Measurements from ENCODE around the gene BSDC1.

Gene BSDC1

DNA sequence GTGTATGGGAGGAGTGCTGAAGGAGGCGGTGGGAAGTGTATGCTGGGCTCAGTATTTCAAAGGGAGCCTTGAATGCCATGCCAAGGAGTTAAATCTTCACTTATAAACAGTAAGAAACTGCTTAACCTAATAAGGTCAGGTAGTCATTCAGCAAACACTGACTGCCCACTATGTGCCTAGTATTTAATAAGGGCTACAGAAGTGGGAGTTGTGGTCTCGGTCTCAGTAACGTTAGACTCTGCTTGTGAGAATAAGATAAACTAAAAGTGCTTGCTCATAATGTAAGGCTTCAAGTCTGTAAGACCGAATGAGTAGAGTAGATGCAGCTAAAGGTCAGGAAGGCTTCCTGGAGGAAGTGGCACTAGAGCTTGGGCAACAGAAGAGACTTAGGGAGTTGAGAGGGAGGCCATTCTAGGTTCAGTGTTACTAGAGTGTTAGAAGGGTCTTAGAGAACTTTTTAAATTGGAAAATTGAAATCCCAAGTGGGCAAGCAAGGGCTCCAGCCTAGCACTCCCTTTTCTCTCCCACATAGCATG is 64.2 kb downstream of the BSDC1 start:
- peak overlapping the region; percentile 89; the same call in 1 of the 2 replicates for H3K27ac ChIP-seq
- no peak for TF ChIP-seq ZFX (IDR thresholded peaks at IDR 0.05; ENCODE audit: borderline replicate concordance)
- TF ChIP-seq, protein P1, sequence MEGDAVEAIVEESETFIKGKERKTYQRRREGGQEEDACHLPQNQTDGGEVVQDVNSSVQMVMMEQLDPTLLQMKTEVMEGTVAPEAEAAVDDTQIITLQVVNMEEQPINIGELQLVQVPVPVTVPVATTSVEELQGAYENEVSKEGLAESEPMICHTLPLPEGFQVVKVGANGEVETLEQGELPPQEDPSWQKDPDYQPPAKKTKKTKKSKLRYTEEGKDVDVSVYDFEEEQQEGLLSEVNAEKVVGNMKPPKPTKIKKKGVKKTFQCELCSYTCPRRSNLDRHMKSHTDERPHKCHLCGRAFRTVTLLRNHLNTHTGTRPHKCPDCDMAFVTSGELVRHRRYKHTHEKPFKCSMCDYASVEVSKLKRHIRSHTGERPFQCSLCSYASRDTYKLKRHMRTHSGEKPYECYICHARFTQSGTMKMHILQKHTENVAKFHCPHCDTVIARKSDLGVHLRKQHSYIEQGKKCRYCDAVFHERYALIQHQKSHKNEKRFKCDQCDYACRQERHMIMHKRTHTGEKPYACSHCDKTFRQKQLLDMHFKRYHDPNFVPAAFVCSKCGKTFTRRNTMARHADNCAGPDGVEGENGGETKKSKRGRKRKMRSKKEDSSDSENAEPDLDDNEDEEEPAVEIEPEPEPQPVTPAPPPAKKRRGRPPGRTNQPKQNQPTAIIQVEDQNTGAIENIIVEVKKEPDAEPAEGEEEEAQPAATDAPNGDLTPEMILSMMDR (IDR thresholded peaks at IDR 0.05): no peak

DNA sequence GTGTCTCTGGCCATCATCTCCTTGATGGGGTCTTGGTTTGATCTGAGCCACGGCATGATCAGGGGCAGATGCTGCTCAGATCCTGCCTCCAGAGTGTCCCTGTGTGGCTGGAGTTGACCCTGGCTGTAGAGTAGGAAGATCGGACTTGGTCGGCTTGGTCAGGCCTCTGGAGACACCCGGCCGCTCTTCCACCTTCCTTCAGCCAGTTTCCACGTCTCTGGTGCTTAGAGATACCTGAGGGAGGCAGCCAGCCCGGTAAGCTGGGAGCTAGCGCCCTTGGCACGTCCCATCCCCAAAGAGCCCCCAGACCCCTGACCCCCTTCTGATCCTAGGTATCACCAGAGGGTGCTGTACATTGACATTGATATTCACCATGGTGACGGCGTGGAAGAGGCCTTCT is 67.0 kb downstream of the BSDC1 start:
- no peak overlapping the region for H3K27ac ChIP-seq
- no peak for TF ChIP-seq ZFX (IDR thresholded peaks at IDR 0.05; ENCODE audit: borderline replicate concordance)
- TF ChIP-seq, protein P1 (IDR thresholded peaks at IDR 0.05): no peak

DNA sequence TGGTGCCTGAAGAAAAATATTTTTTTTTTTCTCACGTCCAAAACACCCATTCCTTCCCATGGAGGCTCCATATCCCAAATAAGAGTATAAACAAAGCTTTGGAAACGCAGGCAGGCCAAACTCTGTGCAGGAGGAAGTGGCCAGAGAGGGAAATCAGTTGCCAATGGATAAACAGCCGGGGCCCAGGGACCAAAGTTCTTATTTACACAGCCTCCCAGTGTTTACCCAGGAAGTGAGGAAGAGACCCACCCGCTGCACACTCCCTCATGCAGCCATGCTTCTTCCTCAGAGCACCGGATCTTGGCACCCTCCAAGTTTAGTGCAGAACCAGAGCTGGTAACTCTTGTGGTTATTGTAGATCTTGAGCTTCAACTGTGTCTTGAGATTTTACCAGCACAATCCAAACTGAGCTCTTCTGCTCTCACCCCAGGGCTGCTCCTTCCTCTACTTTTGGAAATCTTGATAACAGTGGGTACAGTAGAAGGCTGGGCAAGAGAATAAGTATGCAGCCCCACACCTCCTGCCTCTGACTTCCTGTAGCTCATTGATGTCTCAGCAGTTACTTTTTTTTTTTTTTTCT is 72.4 kb downstream of the BSDC1 start:
- H3K27ac ChIP-seq: peak overlapping the region; percentile 92

DNA sequence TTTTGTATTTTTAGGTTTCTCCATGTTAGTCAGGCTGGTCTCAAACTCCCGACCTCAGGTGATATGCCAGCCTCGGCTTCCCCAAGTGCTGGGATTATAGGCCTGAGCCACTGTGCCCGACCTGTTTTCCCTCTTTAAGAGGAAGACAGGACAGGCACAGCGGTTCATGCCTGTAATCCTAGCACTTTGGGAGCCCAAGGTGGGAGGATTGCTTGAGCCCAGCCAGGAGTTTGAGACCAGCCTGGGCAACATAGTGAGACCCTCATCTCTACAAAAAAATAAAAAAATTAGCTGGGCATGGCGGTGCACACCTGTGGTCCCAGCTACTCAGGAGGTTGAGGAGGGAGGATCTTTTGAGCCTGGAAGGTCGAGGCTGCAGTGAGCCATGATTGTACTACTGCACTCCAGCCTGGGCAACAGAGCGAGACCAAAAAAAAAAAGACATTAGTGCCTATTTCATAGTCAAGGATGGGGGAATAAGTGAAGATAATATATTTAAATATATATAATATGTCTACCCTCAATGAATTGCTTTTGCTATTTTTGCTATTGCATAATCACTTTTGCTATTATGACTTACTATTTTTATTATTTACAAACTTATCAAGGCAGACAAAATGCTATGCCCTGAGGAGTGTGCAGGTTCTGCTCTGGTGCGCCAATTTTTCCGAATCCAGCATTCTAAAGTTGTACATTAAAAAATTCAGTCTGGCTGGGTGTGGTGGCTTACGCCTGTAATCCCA is 75.9 kb downstream of the BSDC1 start:
- no peak overlapping the region for H3K27ac ChIP-seq
- TF ChIP-seq ZFX (IDR thresholded peaks at IDR 0.05; ENCODE audit: borderline replicate concordance): no peak

More for the DNA sequence above, 72.4 kb downstream of the BSDC1 start:
- TF ChIP-seq, protein P1 (IDR thresholded peaks at IDR 0.05): no peak
- TF ChIP-seq ZFX (IDR thresholded peaks at IDR 0.05; ENCODE audit: borderline replicate concordance): no peak

DNA sequence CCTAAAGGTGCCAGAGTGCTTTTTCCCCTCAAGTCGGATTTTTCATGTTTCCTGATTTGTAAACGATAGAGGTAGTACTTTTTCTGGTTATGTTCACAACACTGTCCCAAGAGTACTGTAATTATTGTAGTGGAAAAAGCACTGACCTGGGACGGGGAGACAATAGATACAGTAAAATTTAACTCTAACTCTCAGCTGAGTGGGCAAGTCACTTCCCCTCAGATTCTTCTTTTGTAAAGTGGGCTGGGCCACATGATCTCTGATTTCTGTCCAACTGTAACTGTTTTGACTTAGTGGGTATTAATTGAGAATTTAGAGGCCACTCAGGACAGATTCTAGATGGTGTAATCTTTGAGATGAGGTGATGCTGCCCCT is 77.4 kb downstream of the BSDC1 start:
- peak overlapping the region; percentile 90 for H3K27ac ChIP-seq
- no peak for TF ChIP-seq ZFX (IDR thresholded peaks at IDR 0.05; ENCODE audit: borderline replicate concordance)
- TF ChIP-seq, protein P1 (IDR thresholded peaks at IDR 0.05): no peak

All from 22Rv1 (cell line).